Measurements from ENCODE around the gene HSP90AA1.

The HSP90AA1 gene

DNA sequence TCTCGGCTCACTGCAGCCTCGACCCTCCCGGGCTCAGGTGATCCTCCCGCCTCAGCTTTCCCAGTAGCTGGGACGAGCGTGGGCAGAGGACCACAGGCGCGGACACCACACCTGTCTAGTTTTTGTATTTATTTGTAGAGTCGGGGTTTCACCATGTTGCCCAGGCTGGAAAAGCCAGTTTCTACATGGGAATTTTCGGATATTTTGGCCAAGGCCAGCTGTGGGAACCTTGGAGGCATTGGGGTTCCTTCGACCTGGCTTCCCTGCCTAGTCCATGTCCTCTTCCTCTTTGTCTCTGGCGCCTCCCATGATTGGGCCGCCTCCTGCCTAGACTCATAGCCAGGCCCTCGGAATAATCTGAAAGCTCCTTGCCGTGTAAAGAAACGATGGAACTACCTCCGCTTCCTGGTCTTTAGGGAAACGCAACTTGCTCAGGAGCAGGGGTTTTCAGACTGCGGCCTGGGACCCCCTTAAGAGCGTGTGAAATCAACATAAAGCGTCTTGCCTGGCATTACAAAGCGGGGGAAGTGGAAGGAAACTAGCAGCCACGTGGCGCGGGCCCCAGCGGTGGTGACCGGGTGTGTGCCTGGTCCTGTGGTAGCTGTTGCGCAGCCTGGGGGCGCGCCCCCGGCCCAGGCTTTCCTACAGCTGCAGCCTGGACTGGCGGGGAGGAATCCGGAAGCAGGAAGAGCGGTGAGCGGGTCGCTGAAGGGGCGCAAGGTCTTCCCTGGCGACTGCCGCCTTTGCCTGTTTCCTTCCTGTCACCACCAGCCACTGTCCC is 1.4 kb upstream of the HSP90AA1 start:
- peak; percentile 26 for TF ChIP-seq CTCF (IDR thresholded peaks at IDR 0.05; ENCODE audit: borderline replicate concordance, extremely low read depth, low read length, poor library complexity, severe bottlenecking)
- TF ChIP-seq EZH2 (IDR thresholded peaks at IDR 0.05; ENCODE audit: borderline replicate concordance, low read depth, low read length, severe bottlenecking), result no peak
- Histone ChIP-seq H3K79me2 (ENCODE audit: insufficient read depth, low read length) (peaks cover 48% of the 10 kb centered on the region), H3K27me3 (ENCODE audit: insufficient read depth, low read length, poor library complexity) (no peaks in the 10 kb centered on the region), H2AFZ (ENCODE audit: low read depth, low read length) (peak overlapping the region; percentile 60), H3K36me3 (ENCODE audit: insufficient read depth, low read length) (peaks cover 33% of the 10 kb centered on the region), H3K9ac (ENCODE audit: low read depth, low read length) (peak overlapping the region; percentile 99), H3K4me2 (ENCODE audit: insufficient read depth, low read length) (peak overlapping the region; percentile 94), H3K4me3 (ENCODE audit: low read depth in 1 of 2, low read length in 2 of 2) (peak overlapping the region; percentile 77 to 80), H3K4me1 (ENCODE audit: insufficient read depth, low read length) (peaks cover 46% of the 10 kb centered on the region), H3K9me3 (ENCODE audit: insufficient read depth, low read length, severe bottlenecking) (no peaks in the 10 kb centered on the region), H4K20me1 (ENCODE audit: insufficient read depth, low read length) (peaks cover 32% of the 10 kb centered on the region), H3K27ac (ENCODE audit: low read length) (peak overlapping the region; percentile 94)
- DNase-seq (peak; percentile 90), ATAC-seq (ENCODE audit: insufficient read depth, low read depth) (peak; percentile 75)

- Histone ChIP-seq H3K4me3 (ENCODE audit: low read depth in 1 of 2, low read length in 2 of 2) (peak overlapping the region; percentile 77 to 80), H3K9ac (ENCODE audit: low read depth, low read length) (peak overlapping the region; percentile 99), H4K20me1 (ENCODE audit: insufficient read depth, low read length) (peaks cover 37% of the 10 kb centered on the region), H2AFZ (ENCODE audit: low read depth, low read length) (peak overlapping the region; percentile 60), H3K36me3 (ENCODE audit: insufficient read depth, low read length) (peaks cover 38% of the 10 kb centered on the region), H3K9me3 (ENCODE audit: insufficient read depth, low read length, severe bottlenecking) (no peaks in the 10 kb centered on the region), H3K27me3 (ENCODE audit: insufficient read depth, low read length, poor library complexity) (no peaks in the 10 kb centered on the region), H3K4me2 (ENCODE audit: insufficient read depth, low read length) (peak overlapping the region; percentile 94), H3K27ac (ENCODE audit: low read length) (peak overlapping the region; percentile 94), H3K79me2 (ENCODE audit: insufficient read depth, low read length) (peaks cover 53% of the 10 kb centered on the region), H3K4me1 (ENCODE audit: insufficient read depth, low read length) (peaks cover 52% of the 10 kb centered on the region)
- TF ChIP-seq CTCF (IDR thresholded peaks at IDR 0.05; ENCODE audit: borderline replicate concordance, extremely low read depth, low read length, poor library complexity, severe bottlenecking), result no peak
- TF ChIP-seq EZH2 (IDR thresholded peaks at IDR 0.05; ENCODE audit: borderline replicate concordance, low read depth, low read length, severe bottlenecking), result no peak
- DNase-seq (no peak), ATAC-seq (ENCODE audit: insufficient read depth, low read depth) (no peak)
Observed at GRCh38 chr14:102087762-102088011, 843 bp upstream of the HSP90AA1 start.

DNA sequence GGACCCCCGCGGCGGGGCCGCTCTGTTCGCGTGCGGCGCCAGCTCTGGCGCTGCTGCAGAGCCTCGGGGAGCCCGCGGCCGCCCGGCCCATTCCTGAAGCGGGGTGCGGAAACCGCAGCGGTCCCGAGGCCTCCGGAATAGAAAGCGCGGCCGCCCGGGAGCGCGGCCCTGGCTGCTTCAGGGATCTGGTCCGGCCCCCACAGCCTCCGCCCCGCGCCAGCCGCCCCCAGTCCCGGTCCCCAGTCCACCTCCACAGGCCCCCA is 204 bp downstream of the HSP90AA1 start:
- peak overlapping the region; percentile 87 for H3K27ac ChIP-seq (ENCODE audit: low read length)
- peak overlapping the region; percentile 99 for H3K9ac ChIP-seq (ENCODE audit: low read depth, low read length)
- no peak overlapping the region for H2AFZ ChIP-seq (ENCODE audit: low read depth, low read length)
- peaks cover 48% of the 10 kb centered on the region for H4K20me1 ChIP-seq (ENCODE audit: insufficient read depth, low read length)
- H3K4me1 ChIP-seq (ENCODE audit: insufficient read depth, low read length), result peaks cover 62% of the 10 kb centered on the region
- TF ChIP-seq EZH2 (IDR thresholded peaks at IDR 0.05; ENCODE audit: borderline replicate concordance, low read depth, low read length, severe bottlenecking) (no peak), CTCF (IDR thresholded peaks at IDR 0.05; ENCODE audit: borderline replicate concordance, extremely low read depth, low read length, poor library complexity, severe bottlenecking) (no peak)
- no peak for DNase-seq
- peaks cover 48% of the 10 kb centered on the region for H3K36me3 ChIP-seq (ENCODE audit: insufficient read depth, low read length)
- no peaks in the 10 kb centered on the region for H3K9me3 ChIP-seq (ENCODE audit: insufficient read depth, low read length, severe bottlenecking)
- H3K4me2 ChIP-seq (ENCODE audit: insufficient read depth, low read length), result peak overlapping the region; percentile 92
- H3K4me3 ChIP-seq (ENCODE audit: low read depth in 1 of 2, low read length in 2 of 2), result peak overlapping the region; percentile 86 to 90; a peak in 3 of 4 replicates
- H3K27me3 ChIP-seq (ENCODE audit: insufficient read depth, low read length, poor library complexity), result no peaks in the 10 kb centered on the region
- H3K79me2 ChIP-seq (ENCODE audit: insufficient read depth, low read length), result peaks cover 63% of the 10 kb centered on the region
- no peak for ATAC-seq (ENCODE audit: insufficient read depth, low read depth)
